ENCODE data around the gene VANGL1. TPM values are rescaled to one million over a fixed set of nuclear protein-coding genes. Genes with fewer than 3 reads are reported as not detected.

Gene VANGL1
- total and polyA plus RNA-seq, 2 of the 4 experiments (the other 2 are of a cell fraction): 6.1 to 6.7 TPM

DNA sequence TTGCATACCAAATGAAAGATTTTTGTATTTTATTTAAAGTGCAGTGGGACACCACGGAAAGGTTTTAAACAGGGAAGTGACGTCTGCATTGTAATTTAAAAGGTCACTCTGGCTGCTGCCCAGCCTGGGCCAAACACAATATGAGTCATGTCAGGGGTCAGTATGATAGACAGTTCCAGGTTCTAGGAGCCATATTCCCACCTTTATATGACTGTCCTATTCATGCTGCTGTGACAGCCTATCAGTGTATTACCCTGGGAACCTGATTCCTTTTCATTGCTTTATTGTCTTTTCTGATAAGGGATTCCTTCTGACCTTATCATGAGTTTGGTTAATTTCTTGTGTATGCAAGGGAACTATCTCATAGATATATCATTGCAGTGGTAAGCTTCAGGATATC, 5.3 kb downstream of the VANGL1 start:
- ATAC-seq (ENCODE audit: low read depth) (no peak), DNase-seq (peak; percentile 28)
- Histone ChIP-seq H3K4me1 (ENCODE audit: control insufficient read depth, insufficient read depth, low read length) (peaks cover 3% of the 10 kb centered on the region; the same call in 1 of the 2 replicates), H3K36me3 (ENCODE audit: control insufficient read depth, insufficient read depth, low read length) (no peaks in the 10 kb centered on the region), H2AK5ac (ENCODE audit: low read depth, low read length) (no peak overlapping the region), H3K9me1 (ENCODE audit: insufficient read depth, low read length) (peaks cover 5% of the 10 kb centered on the region), H2BK15ac (ENCODE audit: low read depth, low read length) (no peak overlapping the region), H3K4me2 (ENCODE audit: low read depth, low read length) (no peak overlapping the region), H3K14ac (replicated peaks; ENCODE audit: low read depth, low read length) (no peak overlapping the region), H4K8ac (ENCODE audit: low read depth in 2 of 2, low read length in 2 of 2) (no peak overlapping the region), H2BK5ac (ENCODE audit: low read depth, low read length, poor library complexity, severe bottlenecking) (no peak overlapping the region), H3K79me1 (ENCODE audit: low read depth in 1 of 2, low read length in 2 of 2) (peaks cover 40 to 57% of the 10 kb centered on the region in 2 experiments), H3K9me3 (ENCODE audit: control insufficient read depth, insufficient read depth, low read length) (no peaks in the 10 kb centered on the region), H3K4ac (ENCODE audit: low read depth, low read length) (no peak overlapping the region), H3K27me3 (ENCODE audit: control insufficient read depth, insufficient read depth, low read length) (no peaks in the 10 kb centered on the region), H3K4me3 (ENCODE audit: insufficient read depth, low read depth, low read length) (no peak overlapping the region), H4K5ac (ENCODE audit: low read depth, low read length) (no peak overlapping the region), H2BK120ac (ENCODE audit: low read depth, low read length) (no peak overlapping the region), H3K27ac (ENCODE audit: insufficient read depth, low read length) (no peak overlapping the region), H2AFZ (replicated peaks; ENCODE audit: low read length, poor library complexity) (no peak overlapping the region), H3K23ac (ENCODE audit: low read depth, low read length) (no peak overlapping the region), H3K18ac (ENCODE audit: low read depth, low read length) (no peak overlapping the region), H4K91ac (ENCODE audit: insufficient read depth, low read depth, low read length) (no peak overlapping the region), H2AK9ac (replicated peaks; ENCODE audit: low read depth, low read length, poor library complexity) (no peak overlapping the region), H3K9ac (ENCODE audit: low read depth, low read length) (no peak overlapping the region), H3K56ac (ENCODE audit: extremely low read depth, insufficient read depth, low read length) (no peak overlapping the region), H4K20me1 (ENCODE audit: insufficient read depth, low read length) (peaks cover 13% of the 10 kb centered on the region; the same call in 1 of the 2 replicates), H2BK20ac (ENCODE audit: low read depth, low read length) (no peak overlapping the region)
- intact Hi-C loops (cut with micrococcal nuclease) (no loop called here), dilution Hi-C loops (cut with HindIII; ENCODE audit: low sequenced_read_pairs, unreplicated experiment) (no loop called here), in situ Hi-C loops (cut with MboI; ENCODE audit: low sequenced_read_pairs) (no loop called here)
- ChIA-PET CTCF (no interaction called here), POLR2A (ENCODE audit: unreplicated experiment) (interaction anchor here (0.6 kb wide), 1 partner anchor 137 kb away, joined by 3 read pairs; no protein-coding TSS in a partner anchor)
- TF ChIP-seq, protein P1, sequence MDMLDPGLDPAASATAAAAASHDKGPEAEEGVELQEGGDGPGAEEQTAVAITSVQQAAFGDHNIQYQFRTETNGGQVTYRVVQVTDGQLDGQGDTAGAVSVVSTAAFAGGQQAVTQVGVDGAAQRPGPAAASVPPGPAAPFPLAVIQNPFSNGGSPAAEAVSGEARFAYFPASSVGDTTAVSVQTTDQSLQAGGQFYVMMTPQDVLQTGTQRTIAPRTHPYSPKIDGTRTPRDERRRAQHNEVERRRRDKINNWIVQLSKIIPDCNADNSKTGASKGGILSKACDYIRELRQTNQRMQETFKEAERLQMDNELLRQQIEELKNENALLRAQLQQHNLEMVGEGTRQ (IDR thresholded peaks at IDR 0.05; ENCODE audit: low read depth, low read length): no peak
- no peak for TF ChIP-seq RFX5 (IDR thresholded peaks at IDR 0.05; ENCODE audit: low read depth, low read length)
- TF ChIP-seq CEBPB (IDR thresholded peaks at IDR 0.05; ENCODE audit: low read depth, low read length): no peak
- TF ChIP-seq BHLHE40 (IDR thresholded peaks at IDR 0.05; ENCODE audit: low read depth, low read length): no peak
- TF ChIP-seq, protein P2, sequence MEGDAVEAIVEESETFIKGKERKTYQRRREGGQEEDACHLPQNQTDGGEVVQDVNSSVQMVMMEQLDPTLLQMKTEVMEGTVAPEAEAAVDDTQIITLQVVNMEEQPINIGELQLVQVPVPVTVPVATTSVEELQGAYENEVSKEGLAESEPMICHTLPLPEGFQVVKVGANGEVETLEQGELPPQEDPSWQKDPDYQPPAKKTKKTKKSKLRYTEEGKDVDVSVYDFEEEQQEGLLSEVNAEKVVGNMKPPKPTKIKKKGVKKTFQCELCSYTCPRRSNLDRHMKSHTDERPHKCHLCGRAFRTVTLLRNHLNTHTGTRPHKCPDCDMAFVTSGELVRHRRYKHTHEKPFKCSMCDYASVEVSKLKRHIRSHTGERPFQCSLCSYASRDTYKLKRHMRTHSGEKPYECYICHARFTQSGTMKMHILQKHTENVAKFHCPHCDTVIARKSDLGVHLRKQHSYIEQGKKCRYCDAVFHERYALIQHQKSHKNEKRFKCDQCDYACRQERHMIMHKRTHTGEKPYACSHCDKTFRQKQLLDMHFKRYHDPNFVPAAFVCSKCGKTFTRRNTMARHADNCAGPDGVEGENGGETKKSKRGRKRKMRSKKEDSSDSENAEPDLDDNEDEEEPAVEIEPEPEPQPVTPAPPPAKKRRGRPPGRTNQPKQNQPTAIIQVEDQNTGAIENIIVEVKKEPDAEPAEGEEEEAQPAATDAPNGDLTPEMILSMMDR (conservative IDR thresholded peaks at IDR 0.05; ENCODE audit: low read depth, low read length): no peak
- TF ChIP-seq MAZ (IDR thresholded peaks at IDR 0.05; ENCODE audit: borderline replicate concordance, low read depth, low read length): no peak
- no peak for TF ChIP-seq RAD21 (IDR thresholded peaks at IDR 0.05; ENCODE audit: low read length)
- no CpG with 5 or more reads among the region's 2 CpGs for WGBS, 2 experiments (ENCODE audit: extremely low coverage in 2 of 2, insufficient read length in 1 of 2)
- BruUV-seq (replicated peaks): no TSS peak
